NCI-H2029 (cell line): Measurements from ENCODE around the gene ZBTB46.
A peak's percentile ranks its signal among the peaks of the same experiment; 100 is the strongest.

Experiments
- DNase-seq: peaks from one replicate; lab custom pipeline; 2025; lab: John Stamatoyannopoulos, UW

Gene ZBTB46

GRCh38 chr20:63745424-63745805, 85.6 kb downstream of the ZBTB46 start:
- no peak for DNase-seq

- no peak for DNase-seq
Observed at GRCh38 chr20:63744574-63745423, 86.3 kb downstream of the ZBTB46 start.

GRCh38 chr20:63744158-63744557, 86.9 kb downstream of the ZBTB46 start:
- DNase-seq: no peak

- DNase-seq: no peak
Observed at GRCh38 chr20:63743210-63743970, 87.7 kb downstream of the ZBTB46 start.

GRCh38 chr20:63742381-63743024, 88.6 kb downstream of the ZBTB46 start:
- no peak for DNase-seq

- no peak for DNase-seq
Observed at GRCh38 chr20:63741676-63742380, 89.2 kb downstream of the ZBTB46 start.

- DNase-seq: no peak
Observed at GRCh38 chr20:63741354-63741675, 89.7 kb downstream of the ZBTB46 start.

GRCh38 chr20:63740627-63741353, 90.3 kb downstream of the ZBTB46 start:
- peak; percentile 71 for DNase-seq

GRCh38 chr20:63740070-63740626, 90.9 kb downstream of the ZBTB46 start:
- DNase-seq: peak; percentile 32

GRCh38 chr20:63739130-63740069, 91.7 kb downstream of the ZBTB46 start, which contains the start of gene SLC2A4RG:
Gene SLC2A4RG (plus strand): TSS chr20:63739776. CDS start chr20:63739913, 137 bp downstream.
- DNase-seq: peak; percentile 60

- DNase-seq: no peak
Observed at GRCh38 chr20:63738687-63739129, 92.4 kb downstream of the ZBTB46 start.

- DNase-seq: no peak
Observed at GRCh38 chr20:63737945-63738686, 92.9 kb downstream of the ZBTB46 start.

GRCh38 chr20:63737695-63737944, 93.4 kb downstream of the ZBTB46 start:
- DNase-seq: no peak

GRCh38 chr20:63736893-63737694, 94.0 kb downstream of the ZBTB46 start:
- no peak for DNase-seq

GRCh38 chr20:63735859-63736718, 95.0 kb downstream of the ZBTB46 start, which contains the start of gene LIME1:
Gene LIME1 (plus strand): TSS chr20:63736664. CDS start chr20:63737550, 886 bp downstream.
- no peak for DNase-seq

GRCh38 chr20:63734946-63735858, 95.9 kb downstream of the ZBTB46 start:
- DNase-seq: no peak
